K562 (cell line): ENCODE measurements around the gene MARCO. TPM values are rescaled to one million over a fixed set of nuclear protein-coding genes. Genes with fewer than 3 reads are reported as not detected.
A peak's percentile ranks its signal among the peaks of the same experiment; 100 is the strongest.

Source experiments
- ATAC-seq: fragments of 200-7000 bp; cut with Tn5 transposase; 3 replicates; pipeline ENCODE4 v1.9.1; 2020; ENCODE audit warnings: moderate library complexity
- BruUV-seq: library from RNA; stranded (reverse); fragments of 400-500 nt; replicated peaks from 2 replicates; lab custom pipeline; 2021; lab: Mats Ljungman, UMichigan
- CTCF ChIA-PET: fragments of 300-600 bp; formaldehyde crosslinking; extraction: SDS; loops from one replicate; lab custom pipeline; 2021; ENCODE audit warnings: low intra/inter-chr PET ratio; lab: Yijun Ruan, JAX
- POLR2A ChIA-PET: fragments of 300-600, 350-650 bp; sonication (Branson Sonifier 250); formaldehyde crosslinking; extraction: SDS; loops from one replicate; lab custom pipeline; 2021; ENCODE audit warnings: antibody characterized with exemption, inconsistent platforms; lab: Yijun Ruan, JAX
- DNase-seq, 4 experiments: peaks; one replicate each; pipeline versions ENCODE4 v3.0.0 to v3.0.0-alpha.2; 2011 to 2018; ENCODE audit warnings: low spot score in 3 of 4, mixed read lengths in 3 of 4; ENCODE audit errors: extremely low read depth in 1 of 4
- FAIRE-seq: peaks from 2 replicates; lab custom pipeline; 2011; peaks lifted over from hg19 to GRCh38; lab: Jason Lieb, UNC
- H2AFZ ChIP-seq: 2 replicates; pipeline ENCODE4 v1.6.0; 2011; ENCODE audit warnings: low read depth, low read length, control low read depth, inconsistent platforms
- H3K27ac ChIP-seq: fragments of 200-600 bp; 3 replicates; pipeline ENCODE4 v1.8.0; 2011; ENCODE audit warnings: low read depth, mild to moderate bottlenecking, control low read depth, inconsistent platforms, low read length, moderate library complexity, mixed read lengths; ENCODE audit errors: extremely low read depth
- H3K27me3 ChIP-seq, 2 experiments: fragments of 300-600 bp in 1 of 2; 2 replicates in 1 of 2; 3 replicates in 1 of 2; pipeline versions ENCODE4 v1.6.0 to v1.8.0; 2011; ENCODE audit warnings: inconsistent platforms in 2 of 2, low read length in 2 of 2, mild to moderate bottlenecking in 1 of 2, mixed read lengths in 1 of 2, moderate library complexity in 1 of 2; ENCODE audit not compliant: control insufficient read depth in 2 of 2, insufficient read depth in 2 of 2
- H3K36me3 ChIP-seq: fragments of 300-600 bp; 3 replicates; pipeline ENCODE4 v1.8.0; 2011; ENCODE audit warnings: mild to moderate bottlenecking, low read length, inconsistent platforms; ENCODE audit not compliant: control insufficient read depth, insufficient read depth
- H3K4me1 ChIP-seq, 2 experiments: fragments of 200-600 bp in 1 of 2; replicated peaks in 1 of 2; 2 replicates in 1 of 2; 3 replicates in 1 of 2; pipeline versions ENCODE4 v1.5.1 to v1.8.0; 2011; ENCODE audit warnings: inconsistent platforms in 2 of 2, low read length in 2 of 2, mild to moderate bottlenecking in 1 of 2, mixed read lengths in 1 of 2, moderate library complexity in 1 of 2; ENCODE audit not compliant: control insufficient read depth in 2 of 2, insufficient read depth in 2 of 2
- H3K4me2 ChIP-seq: 2 replicates; pipeline ENCODE4 v1.6.1; 2011; ENCODE audit warnings: low read length, control low read depth, inconsistent platforms, mixed read lengths; ENCODE audit not compliant: insufficient read depth
- H3K4me3 ChIP-seq: fragments of 200-600 bp; sonication (generic), shearing (Covaris generic); 2 replicates; pipeline ENCODE4 v1.5.1; 2016; ENCODE audit warnings: control low read depth, inconsistent platforms
- H3K79me2 ChIP-seq: fragments of 200-600 bp; 3 replicates; pipeline ENCODE4 v1.8.0; 2011; ENCODE audit warnings: low read length, inconsistent platforms; ENCODE audit not compliant: control insufficient read depth, insufficient read depth
- H3K9ac ChIP-seq, 2 experiments: 2 replicates each; pipeline versions ENCODE4 v1.6.0 to v1.6.1; 2011; ENCODE audit warnings: low read depth in 2 of 2, low read length in 2 of 2, control low read depth in 1 of 2, inconsistent platforms in 1 of 2, mild to moderate bottlenecking in 1 of 2, mixed read lengths in 1 of 2; ENCODE audit not compliant: insufficient read depth in 1 of 2
- H3K9me1 ChIP-seq: one replicate; pipeline ENCODE4 v1.6.0; 2011; ENCODE audit warnings: inconsistent platforms, mild to moderate bottlenecking, low read length, moderate library complexity; ENCODE audit not compliant: control insufficient read depth, insufficient read depth
- H3K9me3 ChIP-seq: replicated peaks from 2 replicates; pipeline ENCODE4 v1.5.1; 2011; ENCODE audit warnings: low read depth, low read length, inconsistent platforms; ENCODE audit not compliant: control insufficient read depth, insufficient read depth
- H4K20me1 ChIP-seq: replicated peaks from 2 replicates; pipeline ENCODE4 v1.6.1; 2011; ENCODE audit warnings: low read length, inconsistent platforms, mixed read lengths; ENCODE audit not compliant: control insufficient read depth, insufficient read depth
- NFXL1 ChIP-seq: fragments of 450-650 bp; formaldehyde crosslinking; IDR thresholded peaks from 2 replicates; pipeline ENCODE4 v1.4.0; 2021; ENCODE audit warnings: mild to moderate bottlenecking
- SPI1 ChIP-seq: IDR thresholded peaks from 2 replicates; pipeline ENCODE4 v1.6.1; 2011; ENCODE audit warnings: low read depth, low read length, control low read depth, borderline replicate concordance
- TAF7 ChIP-seq: fragments of 450-650 bp; IDR thresholded peaks from 2 replicates; pipeline ENCODE4 v1.6.1; 2016; ENCODE audit warnings: missing genetic modification characterization, missing compliant biosample characterization
- ZNF217 ChIP-seq: sonication (generic); formaldehyde crosslinking; IDR thresholded peaks from 2 replicates; pipeline ENCODE4 v1.8.0; 2022; ENCODE audit warnings: mild to moderate bottlenecking, missing genetic modification reagents
- ZNF551 ChIP-seq: fragments of 250-450 bp; sonication (Bioruptor Pico); IDR thresholded peaks from 2 replicates; pipeline ENCODE4 v1.5.0; 2021; ENCODE audit warnings: mild to moderate bottlenecking, moderate library complexity
- WGBS: fragments of 100-300 bp; shearing (Covaris generic); methylation state at CpG from one replicate; pipeline ENCODE4 v1.1.6; 2016; ENCODE audit warnings: low coverage, mixed read lengths; ENCODE audit not compliant: insufficient coverage; ENCODE audit errors: missing lambda C conversion rate; 5-methylcytosine and 5-hydroxymethylcytosine counted together
- in situ Hi-C: fragments of 300-500 bp; cut with MboI; formaldehyde crosslinking; loops from 4 replicates; pipeline ENCODE4 v1.15.0; 2018; ENCODE audit warnings: inconsistent platforms, mixed read lengths
- intact Hi-C: fragments of 100-400 bp; cut with micrococcal nuclease; formaldehyde crosslinking; loops from 2 replicates; pipeline ENCODE4 v1.14.2; 2022
- polyA plus RNA-seq, 8 experiments: library from polyadenylated mRNA; depleted of rRNA in 4 of 8; stranded (reverse) in 5 of 8; unstranded in 3 of 8; fragments of >200 nt; fragmentation: Nextera tagmentation in 2 of 8; fragmentation: Illumina TruSeq in 1 of 8; extraction: Ambion mirVana in 2 of 8; extraction: Trizol in 1 of 8; gene quantifications; 2 replicates each; pipeline versions ENCODE4 v1.2.1 to v1.2.3, GENCODE V29; 2011 to 2014; ENCODE audit warnings: inconsistent platforms in 1 of 8, missing spikeins in 1 of 8
- total RNA-seq, 7 experiments: library from RNA; depleted of rRNA in 6 of 7; stranded (reverse); fragments of >200 nt in 6 of 7; fragmentation: Illumina TruSeq in 2 of 7; extraction: Trizol in 2 of 7; gene quantifications; 2 replicates each; pipeline versions ENCODE4 v1.2.1 to v1.2.3, GENCODE V29; 2011 to 2021; ENCODE audit warnings: low replicate concordance in 1 of 7

The MARCO gene
- total and polyA plus RNA-seq, 9 of the 15 experiments (the other 6 are each of a cell fraction or from before 2014, with no cell fraction given): 0.31 TPM; not detected in 8

GRCh38 chr2:118902266-118903028 is 39.5 kb upstream of the MARCO start:
- 0% methylated on average over 11 of the region's 11 CpGs for WGBS
- in situ Hi-C loops: no loop called here
- POLR2A ChIA-PET: interaction anchor here (0.6 kb wide), 1 partner anchor 38 kb away, joined by 3 read pairs; no protein-coding TSS in a partner anchor
- no peaks in the 10 kb centered on the region for H3K4me1 ChIP-seq
- H2AFZ ChIP-seq: no peak overlapping the region
- H3K79me2 ChIP-seq: no peaks in the 10 kb centered on the region
- no peaks in the 10 kb centered on the region for H4K20me1 ChIP-seq
- ATAC-seq: no peak
- no TSS peak for BruUV-seq
- H3K4me3 ChIP-seq: no peak overlapping the region
- no peak overlapping the region for H3K27ac ChIP-seq
- no peak for DNase-seq
- intact Hi-C loops: no loop called here
- FAIRE-seq: no peak
- H3K36me3 ChIP-seq: no peaks in the 10 kb centered on the region
- CTCF ChIA-PET: no interaction called here
- no peaks in the 10 kb centered on the region for H3K9me1 ChIP-seq
- TF ChIP-seq ZNF217 (no peak), SPI1 (0 out of 2 replicates have a peak, but pooled peaks have one; percentile 17)
- TF ChIP-seq, all 486 proteins: peak for 1
- H3K9me3 ChIP-seq: no peaks in the 10 kb centered on the region
- H3K4me2 ChIP-seq: no peak overlapping the region
- no peak overlapping the region for H3K9ac ChIP-seq
- peaks cover 0 to 8% of the 10 kb centered on the region in 2 experiments; a peak in 3 of 5 replicates for H3K27me3 ChIP-seq

GRCh38 chr2:118903029-118903351 is 39.0 kb upstream of the MARCO start:
- ATAC-seq (no peak), FAIRE-seq (no peak), DNase-seq (no peak)
- H2AFZ ChIP-seq: no peak overlapping the region
- BruUV-seq: no TSS peak
- ChIA-PET POLR2A (no interaction called here), CTCF (no interaction called here)
- no peaks in the 10 kb centered on the region for H4K20me1 ChIP-seq
- H3K4me3 ChIP-seq: no peak overlapping the region
- no peaks in the 10 kb centered on the region for H3K9me1 ChIP-seq
- no peak overlapping the region for H3K27ac ChIP-seq
- H3K9me3 ChIP-seq: no peaks in the 10 kb centered on the region
- no peaks in the 10 kb centered on the region for H3K36me3 ChIP-seq
- H3K27me3 ChIP-seq: peaks cover 2 to 8% of the 10 kb centered on the region in 2 experiments; a peak in 3 of 5 replicates
- H3K79me2 ChIP-seq: no peaks in the 10 kb centered on the region
- intact Hi-C loops (no loop called here), in situ Hi-C loops (no loop called here)
- no peak for TF ChIP-seq TAF7 (tag)
- no peak for TF ChIP-seq NFXL1 (CRISPR knock-in tag)
- TF ChIP-seq ZNF551 (CRISPR knock-in tag): no peak
- H3K4me1 ChIP-seq: no peaks in the 10 kb centered on the region
- H3K9ac ChIP-seq: no peak overlapping the region
- WGBS: 0% methylated on average over 2 of the region's 2 CpGs
- H3K4me2 ChIP-seq: no peak overlapping the region
